Measurements from ENCODE around the gene SMAD9. TPM values are rescaled to one million over a fixed set of nuclear protein-coding genes. Genes with fewer than 3 reads are reported as not detected.

SMAD9 gene
- total RNA-seq, 1 experiment from 2014 or later = 1.2 TPM

DNA sequence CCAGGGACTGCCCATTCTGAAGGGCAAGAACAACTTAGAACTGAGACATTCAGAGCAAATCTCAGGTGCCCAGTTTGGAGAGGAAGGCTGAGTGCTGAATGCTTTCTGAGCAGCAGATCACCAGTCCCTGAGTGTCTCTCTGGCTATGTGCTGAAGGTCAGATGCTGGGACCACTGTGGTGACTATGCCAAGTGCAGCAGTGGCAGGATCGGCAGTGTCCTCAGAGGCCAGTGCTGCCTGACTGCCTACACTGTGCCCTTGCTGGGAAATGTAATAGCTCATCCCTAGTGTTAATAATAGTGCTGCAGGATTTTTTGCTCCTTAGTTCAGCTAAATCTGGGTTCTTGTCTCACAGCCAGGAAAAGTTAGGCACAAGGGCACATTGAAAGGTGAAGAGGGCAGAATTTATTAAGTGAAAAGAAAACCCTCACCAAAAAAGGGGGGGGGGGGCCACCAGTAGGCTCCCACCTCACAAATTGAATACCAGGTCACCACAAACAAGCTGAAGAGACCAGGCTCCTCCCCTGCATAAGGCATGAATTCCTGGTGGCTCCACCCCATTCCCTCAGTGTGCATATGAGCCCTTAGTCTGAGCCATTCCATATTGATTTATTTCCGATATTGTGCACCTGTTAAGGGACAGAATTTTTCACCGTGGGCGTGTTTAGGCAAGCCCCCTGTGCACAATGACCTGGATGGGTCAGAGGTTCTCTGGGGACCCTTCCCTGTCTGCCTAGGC lies 82.5 kb downstream of the SMAD9 start:
- Mint-ChIP-seq H3K4me3 (ENCODE audit: unreplicated experiment) (no peak overlapping the region), H3K27ac (ENCODE audit: unreplicated experiment) (no peak overlapping the region), H3K9me3 (ENCODE audit: unreplicated experiment) (no peaks in the 10 kb centered on the region), H3K27me3 (ENCODE audit: insufficient read depth, unreplicated experiment) (no peaks in the 10 kb centered on the region), H3K36me3 (ENCODE audit: insufficient read depth, unreplicated experiment) (no peaks in the 10 kb centered on the region), H3K4me1 (ENCODE audit: low read depth, unreplicated experiment) (no peaks in the 10 kb centered on the region)
- ChIA-PET CTCF (no interaction called here), POLR2A (no interaction called here)
- no peak for DNase-seq
- intact Hi-C loops (cut with micrococcal nuclease; ENCODE audit: unreplicated experiment) = no loop called here
- no TSS peak for BruUV-seq (replicated peaks)
- Histone ChIP-seq H3K9me3 (no peaks in the 10 kb centered on the region), H3K4me3 (ENCODE audit: low read depth, low read length) (no peak overlapping the region), H3K4me1 (no peaks in the 10 kb centered on the region), H3K27me3 (replicated peaks; ENCODE audit: control insufficient read depth, insufficient read depth, low read length) (no peaks in the 10 kb centered on the region), H3K36me3 (ENCODE audit: control insufficient read depth, insufficient read depth, low read length) (no peaks in the 10 kb centered on the region)
- TF ChIP-seq, protein P1, sequence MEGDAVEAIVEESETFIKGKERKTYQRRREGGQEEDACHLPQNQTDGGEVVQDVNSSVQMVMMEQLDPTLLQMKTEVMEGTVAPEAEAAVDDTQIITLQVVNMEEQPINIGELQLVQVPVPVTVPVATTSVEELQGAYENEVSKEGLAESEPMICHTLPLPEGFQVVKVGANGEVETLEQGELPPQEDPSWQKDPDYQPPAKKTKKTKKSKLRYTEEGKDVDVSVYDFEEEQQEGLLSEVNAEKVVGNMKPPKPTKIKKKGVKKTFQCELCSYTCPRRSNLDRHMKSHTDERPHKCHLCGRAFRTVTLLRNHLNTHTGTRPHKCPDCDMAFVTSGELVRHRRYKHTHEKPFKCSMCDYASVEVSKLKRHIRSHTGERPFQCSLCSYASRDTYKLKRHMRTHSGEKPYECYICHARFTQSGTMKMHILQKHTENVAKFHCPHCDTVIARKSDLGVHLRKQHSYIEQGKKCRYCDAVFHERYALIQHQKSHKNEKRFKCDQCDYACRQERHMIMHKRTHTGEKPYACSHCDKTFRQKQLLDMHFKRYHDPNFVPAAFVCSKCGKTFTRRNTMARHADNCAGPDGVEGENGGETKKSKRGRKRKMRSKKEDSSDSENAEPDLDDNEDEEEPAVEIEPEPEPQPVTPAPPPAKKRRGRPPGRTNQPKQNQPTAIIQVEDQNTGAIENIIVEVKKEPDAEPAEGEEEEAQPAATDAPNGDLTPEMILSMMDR (IDR thresholded peaks at IDR 0.05; ENCODE audit: insufficient read depth in 1 of 2, low read depth in 1 of 2, low read length in 1 of 2, severe bottlenecking in 1 of 2, unreplicated experiment in 1 of 2) = no peak

DNA sequence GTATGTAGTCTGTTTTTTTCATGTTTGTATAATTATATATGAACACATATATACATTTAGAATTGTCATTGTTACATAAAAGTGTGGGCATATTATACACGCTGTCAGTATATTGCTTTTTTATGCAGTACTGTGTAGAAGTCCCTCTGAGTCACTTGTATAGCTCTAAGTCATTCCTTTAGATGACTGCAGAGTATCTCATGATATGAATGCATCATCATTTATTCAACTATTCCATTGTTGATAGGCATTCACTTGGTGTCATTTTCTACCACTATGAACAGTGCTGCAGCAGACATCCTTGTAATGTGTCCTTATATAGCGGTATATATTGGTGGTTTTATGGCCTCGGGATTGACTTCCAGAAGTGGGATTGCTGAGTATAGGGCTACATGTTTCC lies 85.7 kb downstream of the SMAD9 start:
- CTCF ChIA-PET = no interaction called here
- BruUV-seq (replicated peaks) = no TSS peak
- no peaks in the 10 kb centered on the region for H3K4me1 Mint-ChIP-seq (ENCODE audit: low read depth, unreplicated experiment)
- no peaks in the 10 kb centered on the region for H3K27me3 ChIP-seq (replicated peaks; ENCODE audit: control insufficient read depth, insufficient read depth, low read length)
- no peak overlapping the region for H3K27ac Mint-ChIP-seq (ENCODE audit: unreplicated experiment)
- H3K4me3 Mint-ChIP-seq (ENCODE audit: unreplicated experiment) = no peak overlapping the region
- peaks cover 5% of the 10 kb centered on the region for H3K36me3 Mint-ChIP-seq (ENCODE audit: insufficient read depth, unreplicated experiment)
- H3K9me3 ChIP-seq = no peaks in the 10 kb centered on the region
- POLR2A ChIA-PET = no interaction called here
- TF ChIP-seq, protein P1 (IDR thresholded peaks at IDR 0.05; ENCODE audit: insufficient read depth in 1 of 2, low read depth in 1 of 2, low read length in 1 of 2, severe bottlenecking in 1 of 2, unreplicated experiment in 1 of 2) = no peak
- no peaks in the 10 kb centered on the region for H3K36me3 ChIP-seq (ENCODE audit: control insufficient read depth, insufficient read depth, low read length)
- H3K27me3 Mint-ChIP-seq (ENCODE audit: insufficient read depth, unreplicated experiment) = no peaks in the 10 kb centered on the region
- H3K4me1 ChIP-seq = no peaks in the 10 kb centered on the region
- no peak overlapping the region for H3K4me3 ChIP-seq (ENCODE audit: low read depth, low read length)
- no peaks in the 10 kb centered on the region for H3K9me3 Mint-ChIP-seq (ENCODE audit: unreplicated experiment)
- no peak for DNase-seq
- intact Hi-C loops (cut with micrococcal nuclease; ENCODE audit: unreplicated experiment) = no loop called here

DNA sequence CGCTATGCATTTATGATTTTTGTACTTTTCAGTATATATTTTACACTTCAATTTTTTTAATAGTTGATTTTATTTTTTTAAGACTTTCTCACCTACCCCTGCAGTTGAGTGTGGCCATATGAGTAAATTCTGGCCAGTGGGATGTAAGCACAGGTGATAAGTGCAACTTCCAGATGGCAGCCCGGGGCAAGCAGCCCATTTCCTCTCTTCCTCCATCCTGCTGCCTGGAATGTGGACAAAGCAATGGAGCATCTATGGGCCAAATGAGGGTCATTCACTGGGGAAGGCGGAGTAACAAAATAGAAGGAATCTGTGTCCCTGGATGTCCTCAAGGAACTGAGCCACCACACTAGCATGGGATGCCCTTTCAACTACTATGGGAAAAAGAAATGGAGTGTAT lies 88.7 kb downstream of the SMAD9 start:
- POLR2A ChIA-PET = no interaction called here
- no peak for DNase-seq
- TF ChIP-seq, protein P1 (IDR thresholded peaks at IDR 0.05; ENCODE audit: insufficient read depth in 1 of 2, low read depth in 1 of 2, low read length in 1 of 2, severe bottlenecking in 1 of 2, unreplicated experiment in 1 of 2) = no peak
- CTCF ChIA-PET = no interaction called here
- H3K27ac Mint-ChIP-seq (ENCODE audit: unreplicated experiment) = no peak overlapping the region
- no peak overlapping the region for H3K4me3 Mint-ChIP-seq (ENCODE audit: unreplicated experiment)
- H3K9me3 ChIP-seq = no peaks in the 10 kb centered on the region
- no peaks in the 10 kb centered on the region for H3K36me3 ChIP-seq (ENCODE audit: control insufficient read depth, insufficient read depth, low read length)
- no TSS peak for BruUV-seq (replicated peaks)
- H3K4me1 ChIP-seq = no peaks in the 10 kb centered on the region
- H3K27me3 Mint-ChIP-seq (ENCODE audit: insufficient read depth, unreplicated experiment) = no peaks in the 10 kb centered on the region
- intact Hi-C loops (cut with micrococcal nuclease; ENCODE audit: unreplicated experiment) = no loop called here
- no peaks in the 10 kb centered on the region for H3K27me3 ChIP-seq (replicated peaks; ENCODE audit: control insufficient read depth, insufficient read depth, low read length)
- no peaks in the 10 kb centered on the region for H3K9me3 Mint-ChIP-seq (ENCODE audit: unreplicated experiment)
- no peak overlapping the region for H3K4me3 ChIP-seq (ENCODE audit: low read depth, low read length)
- no peaks in the 10 kb centered on the region for H3K4me1 Mint-ChIP-seq (ENCODE audit: low read depth, unreplicated experiment)
- peaks cover 5% of the 10 kb centered on the region for H3K36me3 Mint-ChIP-seq (ENCODE audit: insufficient read depth, unreplicated experiment)

All from Caco-2 (cell line).